Liver (tissue), 9 donors: ENCODE data around the gene PLXNB2. TPM values are rescaled to one million over a fixed set of nuclear protein-coding genes. Genes with fewer than 3 reads are reported as not detected.

Experiments used
- DNase-seq: peaks from one replicate; pipeline ENCODE4 v3.0.0-alpha.2; 2017; ENCODE audit warnings: low spot score
- H3K27ac ChIP-seq, 2 donors: one replicate each; pipeline ENCODE4 v1.7.0; 2013; ENCODE audit warnings: inconsistent platforms in 2 of 2, low read length in 2 of 2, control low read depth in 1 of 2, low read depth in 1 of 2, mild to moderate bottlenecking in 1 of 2
- H3K27me3 ChIP-seq, 4 donors: one replicate each; pipeline versions ENCODE4 v1.6.1 to v1.7.0; 2013; ENCODE audit warnings: low read length in 3 of 4, inconsistent platforms in 1 of 4, mild to moderate bottlenecking in 1 of 4, moderate library complexity in 1 of 4; ENCODE audit not compliant: control insufficient read depth in 4 of 4, insufficient read depth in 4 of 4
- H3K36me3 ChIP-seq, 4 donors: one replicate each; pipeline versions ENCODE4 v1.6.1 to v1.7.0; 2013; ENCODE audit warnings: low read length in 3 of 4, mild to moderate bottlenecking in 3 of 4, low read depth in 1 of 4, moderate library complexity in 1 of 4; ENCODE audit not compliant: control insufficient read depth in 4 of 4, insufficient read depth in 3 of 4
- H3K4me1 ChIP-seq, 4 donors: one replicate each; pipeline versions ENCODE4 v1.6.1 to v1.7.0; 2013; ENCODE audit warnings: low read length in 3 of 4, mild to moderate bottlenecking in 3 of 4, moderate library complexity in 1 of 4; ENCODE audit not compliant: control insufficient read depth in 4 of 4, insufficient read depth in 4 of 4
- H3K4me3 ChIP-seq, 3 donors: one replicate each; pipeline versions ENCODE4 v1.6.1 to v1.7.0; 2013; ENCODE audit warnings: low read length in 3 of 3, control low read depth in 1 of 3, low read depth in 1 of 3, mild to moderate bottlenecking in 1 of 3
- H3K9ac ChIP-seq, 2 donors: one replicate each; pipeline ENCODE4 v1.7.0; 2013; ENCODE audit warnings: low read length in 2 of 2, mild to moderate bottlenecking in 2 of 2, moderate library complexity in 2 of 2, control low read depth in 1 of 2, low read depth in 1 of 2
- H3K9me3 ChIP-seq, 4 donors: one replicate each; pipeline versions ENCODE4 v1.6.1 to v1.7.0; 2013; ENCODE audit warnings: low read length in 3 of 4; ENCODE audit not compliant: control insufficient read depth in 4 of 4
- ATF3 ChIP-seq: IDR thresholded peaks from 2 replicates; pipeline ENCODE4 v1.6.1; 2016; ENCODE audit warnings: antibody characterized with exemption
- CTCF ChIP-seq: fragments of 150-350 bp; IDR thresholded peaks from 2 replicates; pipeline ENCODE4 v1.5.1; 2017; ENCODE audit warnings: improper control_type of control experiment, low read depth, low read length; ENCODE audit not compliant: missing input control
- EGR1 ChIP-seq, 2 donors: IDR thresholded peaks; 2 replicates each; pipeline ENCODE4 v1.6.1; 2016 to 2018; ENCODE audit warnings: antibody characterized with exemption in 2 of 2, low read depth in 2 of 2
- FOXA2 ChIP-seq: IDR thresholded peaks from 2 replicates; pipeline ENCODE4 v1.6.1; 2016; ENCODE audit warnings: antibody characterized with exemption
- HNF4A ChIP-seq, 2 donors: conservative IDR thresholded peaks; 2 replicates each; pipeline ENCODE4 v1.6.1; 2016; ENCODE audit warnings: antibody characterized with exemption in 2 of 2, mild to moderate bottlenecking in 2 of 2
- JUND ChIP-seq, 2 donors: IDR thresholded peaks; 2 replicates each; pipeline ENCODE4 v1.6.1; 2016; ENCODE audit warnings: antibody characterized with exemption in 2 of 2
- NR2F2 ChIP-seq: IDR thresholded peaks from 2 replicates; pipeline ENCODE4 v1.6.1; 2016; ENCODE audit warnings: antibody characterized with exemption
- RAD21 ChIP-seq, 2 donors: IDR thresholded peaks; 2 replicates each; pipeline ENCODE4 v1.6.1; 2016; ENCODE audit warnings: antibody characterized with exemption in 2 of 2, mild to moderate bottlenecking in 2 of 2
- RXRA ChIP-seq, 2 donors: IDR thresholded peaks; 2 replicates each; pipeline ENCODE4 v1.6.1; 2017 to 2018; ENCODE audit warnings: antibody characterized with exemption in 2 of 2, mild to moderate bottlenecking in 1 of 2
- SP1 ChIP-seq: IDR thresholded peaks from 2 replicates; pipeline ENCODE4 v1.6.1; 2018; ENCODE audit warnings: antibody characterized with exemption, mild to moderate bottlenecking
- TAF1 ChIP-seq: conservative IDR thresholded peaks from 2 replicates; pipeline ENCODE4 v1.6.1; 2016; ENCODE audit warnings: antibody characterized with exemption, mild to moderate bottlenecking
- YY1 ChIP-seq: IDR thresholded peaks from 2 replicates; pipeline ENCODE4 v1.6.1; 2016; ENCODE audit warnings: antibody characterized with exemption, mild to moderate bottlenecking
- WGBS: extraction: QIAGEN DNeasy Blood & Tissue Kit; methylation state at CpG from one replicate; pipeline ENCODE4 v1.1.7; 2013; 5-methylcytosine and 5-hydroxymethylcytosine counted together
- polyA plus RNA-seq, 2 donors: library from polyadenylated mRNA; stranded (reverse) in 1 of 2; unstranded in 1 of 2; fragments of 200-250 nt in 1 of 2; fragments of >200 nt in 1 of 2; fragmentation: Nextera tagmentation in 1 of 2; extraction: Ambion mirVana in 1 of 2; gene quantifications; one replicate each; pipeline versions ENCODE4 v1.2.1 to v1.2.3, GENCODE V29; 2013 to 2015
- total RNA-seq, 2 donors: library from RNA; depleted of rRNA; stranded (reverse); fragments of >200 nt; gene quantifications; one replicate each; pipeline ENCODE4 v1.2.3, GENCODE V29; 2014
- donor health status: healthy.
- donor health status: healthy.
- donor health status: healthy.
- donor health status: healthy.
- donor health status: healthy.

The PLXNB2 gene
- total and polyA plus RNA-seq, 4 donors: 28.8 to 95.7 (median 73.9) TPM

GRCh38 chr22:50277761-50278160 is 29.7 kb downstream of the PLXNB2 start:
- peaks cover 18 to 70% (median 36%) of the 10 kb centered on the region in 4 donors for H3K36me3 ChIP-seq
- 89% methylated on average over 25 of the region's 25 CpGs for WGBS
- TF ChIP-seq YY1 (no peak), HNF4A (conservative IDR thresholded peaks at IDR 0.05) (no peak), ATF3 (no peak), RAD21 (IDR thresholded peaks at IDR 0.05) (no peak), TAF1 (no peak)
- no peak overlapping the region for H3K27ac ChIP-seq
- H3K27me3 ChIP-seq: no peaks in the 10 kb centered on the region
- H3K9me3 ChIP-seq: no peaks in the 10 kb centered on the region
- H3K4me3 ChIP-seq: no peak overlapping the region
- no peak overlapping the region for H3K9ac ChIP-seq
- no peak for DNase-seq
- peaks cover 0 to 6% (median 4%) of the 10 kb centered on the region in 4 donors for H3K4me1 ChIP-seq

- peak; percentile 52 for DNase-seq
- H3K4me1 ChIP-seq: peaks cover 6 to 12% (median 9%) of the 10 kb centered on the region in 4 donors
Measured at GRCh38 chr22:50276143-50276542, 31.3 kb downstream of the PLXNB2 start.

GRCh38 chr22:50275181-50276055 is 32.0 kb downstream of the PLXNB2 start:
- peaks cover 13 to 19% (median 15%) of the 10 kb centered on the region in 4 donors for H3K4me1 ChIP-seq
- TF ChIP-seq SP1 (no peak), CTCF (peak; percentile 1), RAD21 (IDR thresholded peaks at IDR 0.05) (no peak), RXRA (IDR thresholded peaks at IDR 0.05) (peak in 1 of 2 donors; percentile 29), NR2F2 (peak; percentile 33)
- no peak overlapping the region for H3K4me3 ChIP-seq
- no peak overlapping the region for H3K9ac ChIP-seq
- 85% methylated on average over 43 of the region's 43 CpGs for WGBS
- no peaks in the 10 kb centered on the region for H3K27me3 ChIP-seq
- no peak for DNase-seq
- H3K27ac ChIP-seq: no peak overlapping the region
- H3K36me3 ChIP-seq: peaks cover 14 to 47% (median 27%) of the 10 kb centered on the region in 4 donors
- H3K9me3 ChIP-seq: no peaks in the 10 kb centered on the region

More at GRCh38 chr22:50276143-50276542, 31.3 kb downstream of the PLXNB2 start:
- no peaks in the 10 kb centered on the region for H3K9me3 ChIP-seq
- H3K9ac ChIP-seq: no peak overlapping the region
- H3K27ac ChIP-seq: no peak overlapping the region
- TF ChIP-seq FOXA2: no peak
- peak in 1 of 2 donors; percentile 67 for TF ChIP-seq RAD21 (IDR thresholded peaks at IDR 0.05)
- TF ChIP-seq CTCF: peak; percentile 35
- no peak for TF ChIP-seq JUND (IDR thresholded peaks at IDR 0.05)
- no peak for TF ChIP-seq EGR1 (IDR thresholded peaks at IDR 0.05; ENCODE audit: low read depth in 2 of 2)
- no peaks in the 10 kb centered on the region for H3K27me3 ChIP-seq
- H3K36me3 ChIP-seq: peaks cover 14 to 54% (median 30%) of the 10 kb centered on the region in 4 donors
- WGBS: 59% methylated on average over 25 of the region's 25 CpGs
- no peak overlapping the region for H3K4me3 ChIP-seq
